Astrocyte (in vitro differentiated cells and primary cell): ENCODE data around the gene MTMR1.

Experiments used
- CTCF ChIP-seq: IDR thresholded peaks from 2 replicates; pipeline ENCODE4 v1.5.1; 2011; ENCODE audit warnings: low read depth, mild to moderate bottlenecking, inconsistent platforms, low read length, moderate library complexity; ENCODE audit not compliant: insufficient read depth
- EZH2 ChIP-seq: IDR thresholded peaks from 2 replicates; pipeline ENCODE4 v1.6.1; 2012; ENCODE audit warnings: mild to moderate bottlenecking, low read length, inconsistent platforms; ENCODE audit not compliant: insufficient read depth

GRCh38 chrX:150664290-150664689, 28.9 kb upstream of the MTMR1 start:
- no peak for TF ChIP-seq CTCF
- no peak for TF ChIP-seq EZH2
